ENCODE results near the gene CPA3.

CPA3 gene

GRCh38 chr3:148945116-148945515, 80.0 kb downstream of the CPA3 start:
- WGBS, result 100% methylated on average over 1 of the region's 2 CpGs
- no peak for DNase-seq

More at GRCh38 chr3:148945116-148945515, 80.0 kb downstream of the CPA3 start:
- Histone ChIP-seq H3K79me1 (replicated peaks; ENCODE audit: low read length, poor library complexity, severe bottlenecking) (no peaks in the 10 kb centered on the region), H3K9me3 (ENCODE audit: control insufficient read depth, low read length) (no peaks in the 10 kb centered on the region), H3K4ac (ENCODE audit: low read depth in 1 of 2, low read length in 2 of 2) (no peak overlapping the region), H3K27ac (ENCODE audit: low read length, poor library complexity, severe bottlenecking) (no peak overlapping the region), H3K4me2 (ENCODE audit: low read length, poor library complexity, severe bottlenecking) (no peak overlapping the region), H2BK5ac (ENCODE audit: low read depth, low read length, poor library complexity, severe bottlenecking) (no peak overlapping the region), H4K8ac (ENCODE audit: low read length) (no peak overlapping the region), H2BK120ac (ENCODE audit: low read depth, low read length) (no peak overlapping the region), H3K23ac (ENCODE audit: low read length in 2 of 2) (no peak overlapping the region), H3K18ac (ENCODE audit: low read depth in 1 of 2, low read length in 2 of 2) (no peak overlapping the region), H4K91ac (ENCODE audit: low read length) (no peak overlapping the region), H3K14ac (ENCODE audit: low read length in 2 of 2) (no peak overlapping the region), H2BK12ac (ENCODE audit: low read length in 2 of 2) (no peak overlapping the region), H2BK15ac (ENCODE audit: low read depth, poor library complexity, severe bottlenecking) (no peak overlapping the region), H3K4me3 (ENCODE audit: insufficient read depth in 1 of 2, low read depth in 1 of 2, low read length in 2 of 2) (no peak overlapping the region), H3K9ac (ENCODE audit: low read length) (no peak overlapping the region), H3K36me3 (ENCODE audit: control insufficient read depth in 1 of 2, insufficient read depth in 2 of 2, low read depth in 1 of 2, low read length in 2 of 2) (no peaks in the 10 kb centered on the region), H3K27me3 (ENCODE audit: control insufficient read depth in 1 of 2, insufficient read depth in 1 of 2, low read length in 2 of 2) (no peaks in the 10 kb centered on the region), H2AK5ac (ENCODE audit: low read length, severe bottlenecking) (no peak overlapping the region), H3K4me1 (ENCODE audit: control insufficient read depth, insufficient read depth, low read depth, low read length) (no peaks in the 10 kb centered on the region), H2AFZ (ENCODE audit: low read depth, low read length) (no peak overlapping the region)
